GM12865 (cell line): ENCODE measurements around the gene RACGAP1.

ENCODE experiments used
- DNase-seq: peaks from one replicate; pipeline ENCODE4 v3.0.0; 2010; ENCODE audit warnings: low read depth
- H3K4me3 ChIP-seq: 2 replicates; pipeline ENCODE4 v1.5.1; 2011; ENCODE audit warnings: mild to moderate bottlenecking, low read depth, low read length, control low read depth
- CTCF ChIP-seq: IDR thresholded peaks from 2 replicates; pipeline ENCODE4 v1.5.1; 2011; ENCODE audit warnings: low read length, control low read depth, low read depth, inconsistent platforms; ENCODE audit not compliant: insufficient read depth; ENCODE audit errors: missing control alignments

The RACGAP1 gene

GRCh38 chr12:50018154-50018553, 7.1 kb downstream of the RACGAP1 start:
- TF ChIP-seq CTCF = no peak
- H3K4me3 ChIP-seq = no peak overlapping the region
- no peak for DNase-seq

DNA sequence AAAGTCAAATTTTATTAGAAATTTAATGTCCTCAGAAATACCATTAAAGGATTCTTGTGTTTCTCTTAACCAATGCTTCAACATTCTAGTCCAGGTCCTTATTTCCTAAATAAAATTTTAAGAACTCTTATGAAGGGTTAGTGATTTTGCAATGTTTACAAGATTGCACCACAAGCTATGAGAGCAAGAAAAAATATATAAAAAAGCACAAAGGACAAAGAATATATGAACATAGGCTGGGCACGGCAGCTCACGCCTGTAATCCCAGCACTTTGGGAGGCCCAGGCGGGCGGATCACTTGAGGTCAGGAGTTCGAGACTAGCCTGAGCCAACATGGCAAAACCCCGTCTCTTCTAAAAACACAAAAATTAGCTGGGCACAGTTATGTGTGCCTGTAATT, 7.7 kb downstream of the RACGAP1 start:
- TF ChIP-seq CTCF = no peak
- no peak overlapping the region for H3K4me3 ChIP-seq
- no peak for DNase-seq

DNA sequence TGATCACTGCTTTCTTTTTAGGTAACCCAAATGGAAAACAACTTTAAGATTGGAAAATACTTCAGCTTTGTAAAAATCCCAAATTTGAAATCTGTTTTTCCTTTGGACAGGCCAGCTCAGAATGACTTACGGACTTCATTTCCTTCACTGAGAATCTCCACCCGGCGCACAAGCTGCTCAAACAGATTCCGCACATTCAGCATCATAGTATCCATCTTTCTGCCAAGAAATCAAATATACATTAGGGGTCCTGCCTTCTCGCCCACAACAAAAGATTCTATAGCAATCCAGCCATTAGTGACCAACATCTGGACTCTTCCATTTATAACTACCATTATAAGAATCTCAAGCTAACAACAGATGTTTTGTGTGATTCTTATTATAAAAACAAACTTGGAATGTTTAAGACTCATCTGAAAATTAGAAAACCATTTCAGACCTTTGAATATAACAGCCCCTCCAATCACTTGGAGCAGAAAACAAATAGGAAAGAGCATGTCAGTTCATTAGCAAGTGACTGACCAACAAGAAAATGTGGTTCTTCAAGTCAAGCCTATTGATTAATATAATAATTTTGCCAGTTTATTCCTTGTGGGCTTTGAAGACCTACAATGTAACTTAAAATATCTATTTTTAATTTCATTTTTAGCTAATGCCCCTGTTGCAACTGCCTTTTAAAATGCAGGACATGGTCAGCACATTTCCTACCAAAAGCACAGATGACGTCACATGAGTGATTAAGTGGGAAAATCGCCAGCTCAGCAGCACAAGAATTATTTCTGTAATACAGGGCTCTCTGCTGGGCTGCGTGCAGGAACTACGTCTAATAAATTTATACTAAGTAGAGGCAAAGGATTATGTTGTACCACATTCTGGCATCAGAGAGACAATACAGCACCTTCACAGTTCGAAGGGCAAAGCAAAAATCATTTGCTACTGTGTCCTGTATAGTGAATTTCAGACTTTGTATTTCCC, 8.5 kb downstream of the RACGAP1 start:
- DNase-seq = no peak
- H3K4me3 ChIP-seq = no peak overlapping the region
- no peak for TF ChIP-seq CTCF

DNA sequence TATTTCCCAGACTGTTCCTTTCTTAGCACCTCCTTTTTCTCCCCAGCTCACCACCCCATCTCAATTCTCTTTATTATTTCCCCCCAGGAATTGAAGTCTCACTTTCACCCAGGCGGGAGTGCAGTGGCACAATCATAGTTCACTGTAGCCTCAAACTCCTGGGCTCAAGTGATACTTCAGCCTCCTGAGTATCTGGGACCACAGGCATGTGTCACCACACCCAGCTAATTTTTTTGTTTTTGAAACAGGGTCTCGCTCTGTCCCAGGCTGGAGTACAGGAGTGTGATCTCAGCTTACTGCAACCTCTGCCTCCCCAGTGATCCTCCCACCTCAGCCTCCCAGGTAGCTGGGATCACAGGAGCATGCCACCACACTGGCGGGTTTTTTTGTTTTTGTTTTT, 11.0 kb downstream of the RACGAP1 start:
- no peak overlapping the region for H3K4me3 ChIP-seq
- TF ChIP-seq CTCF = no peak
- no peak for DNase-seq

DNA sequence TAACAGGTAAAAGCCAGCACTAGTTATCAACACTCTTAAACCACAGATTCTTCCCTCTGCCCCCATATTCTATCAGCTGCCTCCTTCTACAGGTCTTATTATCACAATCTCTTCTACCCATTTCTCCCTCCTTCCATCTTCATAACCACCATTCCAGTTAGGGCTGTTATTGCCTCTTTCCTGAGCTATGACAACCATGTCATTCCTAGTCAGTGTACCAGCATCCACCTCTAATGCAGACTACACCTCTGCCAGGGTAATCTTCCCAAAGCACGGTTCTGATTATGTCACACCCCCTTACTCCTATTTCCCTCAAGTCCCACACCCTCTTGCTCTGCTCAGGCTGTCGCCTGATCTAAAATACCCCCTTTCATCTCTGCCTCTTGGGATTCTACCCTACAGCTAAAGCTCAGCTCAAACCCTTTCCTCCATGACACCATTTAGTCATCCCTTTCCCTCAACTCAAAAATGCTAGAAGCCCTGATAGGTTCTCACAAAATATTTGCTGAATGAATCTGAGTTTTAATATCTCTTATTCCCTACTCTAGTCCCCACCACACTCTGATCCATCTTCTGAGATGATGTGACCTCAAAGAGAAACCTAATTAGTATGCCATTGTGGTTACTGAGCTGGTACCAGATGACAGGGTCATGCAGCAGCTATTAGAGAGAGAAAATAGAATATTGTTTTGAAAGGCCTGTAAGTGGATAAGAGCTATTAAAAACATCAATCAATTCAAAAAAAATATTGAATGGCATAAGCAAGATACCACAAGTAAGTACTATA, 11.7 kb downstream of the RACGAP1 start:
- TF ChIP-seq CTCF = no peak
- no peak for DNase-seq
- H3K4me3 ChIP-seq = no peak overlapping the region

- no peak for DNase-seq
- TF ChIP-seq CTCF = no peak
- H3K4me3 ChIP-seq = no peak overlapping the region
Measured at GRCh38 chr12:50006754-50007442, 18.4 kb downstream of the RACGAP1 start.
